Measurements from ENCODE around the gene SMYD3.

GRCh38 chr1:246351721-246352120 lies 155.4 kb downstream of the SMYD3 start:
- TF ChIP-seq, protein P1, sequence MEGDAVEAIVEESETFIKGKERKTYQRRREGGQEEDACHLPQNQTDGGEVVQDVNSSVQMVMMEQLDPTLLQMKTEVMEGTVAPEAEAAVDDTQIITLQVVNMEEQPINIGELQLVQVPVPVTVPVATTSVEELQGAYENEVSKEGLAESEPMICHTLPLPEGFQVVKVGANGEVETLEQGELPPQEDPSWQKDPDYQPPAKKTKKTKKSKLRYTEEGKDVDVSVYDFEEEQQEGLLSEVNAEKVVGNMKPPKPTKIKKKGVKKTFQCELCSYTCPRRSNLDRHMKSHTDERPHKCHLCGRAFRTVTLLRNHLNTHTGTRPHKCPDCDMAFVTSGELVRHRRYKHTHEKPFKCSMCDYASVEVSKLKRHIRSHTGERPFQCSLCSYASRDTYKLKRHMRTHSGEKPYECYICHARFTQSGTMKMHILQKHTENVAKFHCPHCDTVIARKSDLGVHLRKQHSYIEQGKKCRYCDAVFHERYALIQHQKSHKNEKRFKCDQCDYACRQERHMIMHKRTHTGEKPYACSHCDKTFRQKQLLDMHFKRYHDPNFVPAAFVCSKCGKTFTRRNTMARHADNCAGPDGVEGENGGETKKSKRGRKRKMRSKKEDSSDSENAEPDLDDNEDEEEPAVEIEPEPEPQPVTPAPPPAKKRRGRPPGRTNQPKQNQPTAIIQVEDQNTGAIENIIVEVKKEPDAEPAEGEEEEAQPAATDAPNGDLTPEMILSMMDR (IDR thresholded peaks at IDR 0.05 in 2 of 3, conservative IDR thresholded peaks at IDR 0.05 in 1 of 3; ENCODE audit: control insufficient read depth in 2 of 3, extremely low read depth in 1 of 3, insufficient read depth in 1 of 3, low read depth in 3 of 3, low read length in 3 of 3): no peak
- no peak for TF ChIP-seq MYC (IDR thresholded peaks at IDR 0.05; ENCODE audit: insufficient read depth, insufficient read length, insufficient replicate concordance, low read length, severe bottlenecking)
- no peak for TF ChIP-seq RFX5 (IDR thresholded peaks at IDR 0.05; ENCODE audit: low read depth, low read length)
- TF ChIP-seq SIN3A (IDR thresholded peaks at IDR 0.05; ENCODE audit: low read depth, low read length): no peak
- TF ChIP-seq SP1 (IDR thresholded peaks at IDR 0.05; ENCODE audit: low read depth, low read length): no peak
- TF ChIP-seq GABPA (IDR thresholded peaks at IDR 0.05; ENCODE audit: low read depth): no peak
- no peak for TF ChIP-seq ATF2 (IDR thresholded peaks at IDR 0.05; ENCODE audit: low read length)
- TF ChIP-seq CEBPB (IDR thresholded peaks at IDR 0.05; ENCODE audit: borderline replicate concordance in 1 of 2, low read depth in 2 of 2, low read length in 2 of 2): no peak
- no peak for TF ChIP-seq MAX (IDR thresholded peaks at IDR 0.05; ENCODE audit: low read depth, low read length)
- TF ChIP-seq SMAD5 (IDR thresholded peaks at IDR 0.05; ENCODE audit: low read depth): no peak
